ENCODE results near the gene ITPKB.

DNA sequence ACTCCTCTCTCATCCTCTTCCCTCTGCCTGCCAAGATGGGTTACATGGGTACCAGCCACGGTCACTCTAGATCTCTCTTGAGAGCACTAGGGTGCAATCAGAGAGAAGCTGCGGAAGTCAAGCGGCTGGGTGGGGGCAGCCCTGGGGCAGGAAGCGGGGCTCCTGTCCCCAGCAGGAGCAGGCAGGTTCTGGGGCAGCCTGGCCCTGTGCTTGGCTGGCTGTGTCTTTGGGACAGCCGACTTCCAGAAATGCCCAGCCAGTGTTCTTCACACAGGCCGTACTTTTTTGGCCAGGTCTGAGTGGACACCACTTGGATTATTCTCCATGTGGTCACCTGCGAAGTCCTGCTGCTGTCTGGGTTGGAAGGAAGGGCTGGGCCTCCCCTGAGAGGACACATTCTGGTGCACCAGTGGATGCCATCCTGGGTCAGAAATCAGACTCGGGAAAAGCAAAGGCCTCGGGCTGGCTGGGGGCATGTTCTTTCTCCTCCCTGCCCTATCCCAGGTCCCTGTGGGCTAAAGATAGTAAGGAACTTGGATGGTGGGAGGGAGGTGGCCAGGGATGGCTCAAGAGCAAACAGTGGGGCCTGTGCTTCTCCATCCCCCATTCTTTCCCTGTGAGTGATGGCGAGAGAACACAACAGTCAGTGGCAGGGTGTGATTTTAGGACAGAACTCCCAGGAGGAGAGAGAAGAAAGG, 93.7 kb downstream of the ITPKB start:
- TF ChIP-seq, protein P1, sequence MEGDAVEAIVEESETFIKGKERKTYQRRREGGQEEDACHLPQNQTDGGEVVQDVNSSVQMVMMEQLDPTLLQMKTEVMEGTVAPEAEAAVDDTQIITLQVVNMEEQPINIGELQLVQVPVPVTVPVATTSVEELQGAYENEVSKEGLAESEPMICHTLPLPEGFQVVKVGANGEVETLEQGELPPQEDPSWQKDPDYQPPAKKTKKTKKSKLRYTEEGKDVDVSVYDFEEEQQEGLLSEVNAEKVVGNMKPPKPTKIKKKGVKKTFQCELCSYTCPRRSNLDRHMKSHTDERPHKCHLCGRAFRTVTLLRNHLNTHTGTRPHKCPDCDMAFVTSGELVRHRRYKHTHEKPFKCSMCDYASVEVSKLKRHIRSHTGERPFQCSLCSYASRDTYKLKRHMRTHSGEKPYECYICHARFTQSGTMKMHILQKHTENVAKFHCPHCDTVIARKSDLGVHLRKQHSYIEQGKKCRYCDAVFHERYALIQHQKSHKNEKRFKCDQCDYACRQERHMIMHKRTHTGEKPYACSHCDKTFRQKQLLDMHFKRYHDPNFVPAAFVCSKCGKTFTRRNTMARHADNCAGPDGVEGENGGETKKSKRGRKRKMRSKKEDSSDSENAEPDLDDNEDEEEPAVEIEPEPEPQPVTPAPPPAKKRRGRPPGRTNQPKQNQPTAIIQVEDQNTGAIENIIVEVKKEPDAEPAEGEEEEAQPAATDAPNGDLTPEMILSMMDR (IDR thresholded peaks at IDR 0.05), result no peak
- TF ChIP-seq POLR2A (IDR thresholded peaks at IDR 0.05) (no peak), EP300 (IDR thresholded peaks at IDR 0.05) (no peak), POLR2AphosphoS5 (IDR thresholded peaks at IDR 0.05) (no peak)
